H1 (cell line): Measurements from ENCODE around the gene ATG7. TPM values are rescaled to one million over a fixed set of nuclear protein-coding genes. Genes with fewer than 3 reads are reported as not detected.
A peak's percentile ranks its signal among the peaks of the same experiment; 100 is the strongest.

Experiments
- CTCF ChIA-PET: fragments of 300-600 bp; sonication (Branson Sonifier 250); formaldehyde crosslinking; loops from one replicate; lab custom pipeline; 2021; ENCODE audit not compliant: partially characterized antibody; lab: Charles Lee
- POLR2A ChIA-PET: fragments of 300-600 bp; sonication (Branson Sonifier 250); formaldehyde crosslinking; loops from one replicate; lab custom pipeline; 2021; ENCODE audit warnings: inconsistent platforms; ENCODE audit not compliant: partially characterized antibody; lab: Charles Lee
- DNase-seq, 2 experiments: peaks; one replicate each; pipeline versions ENCODE4 v3.0.0 to v3.0.0-alpha.2; 2010 to 2022; ENCODE audit warnings: low spot score in 2 of 2, low read depth in 1 of 2, mixed read lengths in 1 of 2
- FAIRE-seq: peaks from 2 replicates; lab custom pipeline; 2011; peaks lifted over from hg19 to GRCh38; lab: Jason Lieb, UNC
- H2AFZ ChIP-seq: 2 replicates; pipeline ENCODE4 v1.8.1; 2012; ENCODE audit warnings: low read length, inconsistent platforms
- H2AK5ac ChIP-seq: 2 replicates; pipeline ENCODE4 v1.6.1; 2013; ENCODE audit warnings: low read depth, low read length
- H2BK120ac ChIP-seq: replicated peaks from 2 replicates; pipeline ENCODE3; 2013; ENCODE audit warnings: low read depth, low read length, inconsistent platforms
- H2BK12ac ChIP-seq: 2 replicates; pipeline ENCODE4 v1.6.1; 2013; ENCODE audit warnings: low read depth, low read length
- H2BK15ac ChIP-seq: 2 replicates; pipeline ENCODE4 v1.6.1; 2013; ENCODE audit warnings: low read length
- H2BK20ac ChIP-seq: 2 replicates; pipeline ENCODE4 v1.6.1; 2013; ENCODE audit warnings: low read length
- H2BK5ac ChIP-seq: 2 replicates; pipeline ENCODE4 v1.6.1; 2013; ENCODE audit warnings: low read depth, low read length
- H3K14ac ChIP-seq: 2 replicates; pipeline ENCODE4 v1.6.1; 2013; ENCODE audit warnings: inconsistent platforms; ENCODE audit not compliant: insufficient read length
- H3K18ac ChIP-seq: 2 replicates; pipeline ENCODE4 v1.6.1; 2013; ENCODE audit warnings: low read length; ENCODE audit errors: extremely low read depth
- H3K23ac ChIP-seq: 2 replicates; pipeline ENCODE4 v1.6.1; 2013; ENCODE audit warnings: inconsistent platforms; ENCODE audit not compliant: insufficient read length
- H3K23me2 ChIP-seq: 2 replicates; pipeline ENCODE4 v1.6.1; 2013; ENCODE audit warnings: low read depth, low read length
- H3K27ac ChIP-seq: 2 replicates; pipeline ENCODE4 v1.6.1; 2011; ENCODE audit warnings: low read depth, low read length, inconsistent platforms
- H3K27me3 ChIP-seq, 4 experiments: replicated peaks in 1 of 4; 1 replicate in 1 of 4; 2 replicates in 3 of 4; pipeline versions ENCODE4 v1.6.1 to v1.8.1; 2011 to 2013; ENCODE audit warnings: low read length in 3 of 4, mild to moderate bottlenecking in 3 of 4, inconsistent platforms in 2 of 4, mixed read lengths in 2 of 4, moderate library complexity in 1 of 4; ENCODE audit not compliant: control insufficient read depth in 3 of 4, insufficient read depth in 3 of 4; ENCODE audit errors: extremely low read depth in 1 of 4
- H3K36me3 ChIP-seq, 4 experiments: 2 replicates each; pipeline versions ENCODE4 v1.6.1 to v1.8.1; 2011 to 2013; ENCODE audit warnings: mild to moderate bottlenecking in 4 of 4, low read length in 3 of 4, moderate library complexity in 2 of 4, control low read depth in 1 of 4, inconsistent platforms in 1 of 4; ENCODE audit not compliant: insufficient read depth in 4 of 4, control insufficient read depth in 2 of 4
- H3K4ac ChIP-seq: replicated peaks from 2 replicates; pipeline ENCODE3; 2013; ENCODE audit warnings: low read length, low read depth, mixed read lengths, inconsistent platforms; ENCODE audit not compliant: insufficient read length
- H3K4me1 ChIP-seq, 4 experiments: replicated peaks in 1 of 4; 1 replicate in 1 of 4; 2 replicates in 3 of 4; pipeline versions ENCODE4 v1.6.1 to v1.8.1; 2011 to 2013; ENCODE audit warnings: low read length in 3 of 4, inconsistent platforms in 2 of 4, mixed read lengths in 1 of 4; ENCODE audit not compliant: insufficient read depth in 4 of 4, control insufficient read depth in 3 of 4
- H3K4me2 ChIP-seq, 2 experiments: 2 replicates each; pipeline versions ENCODE4 v1.6.1 to v1.8.1; 2011 to 2013; ENCODE audit warnings: low read depth in 2 of 2, low read length in 2 of 2, control low read depth in 1 of 2, inconsistent platforms in 1 of 2, mild to moderate bottlenecking in 1 of 2; ENCODE audit not compliant: insufficient read depth in 1 of 2
- H3K4me3 ChIP-seq, 4 experiments: fragments of 200-600, 300-600 bp in 1 of 4; sonication (generic), shearing (Covaris generic), sonication (Bioruptor Twin) in 1 of 4; 2 replicates each; pipeline versions ENCODE4 v1.5.1 to v1.8.1; 2011 to 2016; ENCODE audit warnings: low read length in 4 of 4, low read depth in 3 of 4, control low read depth in 2 of 4, inconsistent platforms in 2 of 4, mild to moderate bottlenecking in 2 of 4, mixed read lengths in 1 of 4, moderate library complexity in 1 of 4; ENCODE audit not compliant: insufficient read depth in 2 of 4; ENCODE audit errors: extremely low read depth in 1 of 4
- H3K56ac ChIP-seq: replicated peaks from 2 replicates; pipeline ENCODE3; 2013; ENCODE audit warnings: low read depth, mild to moderate bottlenecking, mixed read lengths, low read length, inconsistent platforms; ENCODE audit not compliant: insufficient read length
- H3K79me1 ChIP-seq: 2 replicates; pipeline ENCODE4 v1.6.1; 2013; ENCODE audit warnings: low read depth, low read length, control low read depth
- H3K79me2 ChIP-seq, 2 experiments: 2 replicates each; pipeline versions ENCODE4 v1.6.1 to v1.8.1; 2012 to 2013; ENCODE audit warnings: low read length in 2 of 2, mild to moderate bottlenecking in 2 of 2, inconsistent platforms in 1 of 2; ENCODE audit not compliant: insufficient read depth in 2 of 2, control insufficient read depth in 1 of 2
- H3K9ac ChIP-seq, 4 experiments: replicated peaks in 1 of 4; 1 replicate in 1 of 4; 2 replicates in 3 of 4; pipeline versions ENCODE4 v1.6.1 to v1.8.1; 2011 to 2013; ENCODE audit warnings: low read depth in 3 of 4, low read length in 3 of 4, control low read depth in 2 of 4, mild to moderate bottlenecking in 2 of 4, moderate library complexity in 2 of 4, inconsistent platforms in 1 of 4; ENCODE audit errors: extremely low read depth in 1 of 4
- H3K9me3 ChIP-seq, 2 experiments: 2 replicates each; pipeline versions ENCODE4 v1.6.1 to v1.8.1; 2012 to 2013; ENCODE audit warnings: mild to moderate bottlenecking in 2 of 2, moderate library complexity in 2 of 2, control low read depth in 1 of 2, inconsistent platforms in 1 of 2, low read depth in 1 of 2, low read length in 1 of 2, mixed read lengths in 1 of 2; ENCODE audit not compliant: insufficient read depth in 2 of 2
- H4K20me1 ChIP-seq, 2 experiments: replicated peaks in 1 of 2; 2 replicates each; pipeline versions ENCODE3 to v1.8.1; 2011 to 2013; ENCODE audit warnings: inconsistent platforms in 2 of 2, low read length in 2 of 2, mild to moderate bottlenecking in 1 of 2; ENCODE audit not compliant: insufficient read depth in 2 of 2, control insufficient read depth in 1 of 2
- H4K5ac ChIP-seq: 2 replicates; pipeline ENCODE4 v1.6.1; 2013; ENCODE audit warnings: low read length, low read depth, mixed read lengths, inconsistent platforms; ENCODE audit not compliant: insufficient read length
- H4K8ac ChIP-seq: 2 replicates; pipeline ENCODE4 v1.8.0; 2013; ENCODE audit warnings: mild to moderate bottlenecking, moderate library complexity, low read length, inconsistent platforms; ENCODE audit not compliant: insufficient read depth; ENCODE audit errors: extremely low read depth
- H4K91ac ChIP-seq: replicated peaks from 2 replicates; pipeline ENCODE3; 2013; ENCODE audit warnings: low read length, mixed read lengths, inconsistent platforms; ENCODE audit not compliant: insufficient read length
- HDAC2 ChIP-seq, 2 experiments: fragments of 300-600 bp in 1 of 2; sonication (generic) in 1 of 2; IDR thresholded peaks; 2 replicates each; pipeline ENCODE4 v1.6.1; 2011 to 2012; ENCODE audit warnings: low read depth in 2 of 2, low read length in 2 of 2, mild to moderate bottlenecking in 2 of 2, moderate library complexity in 2 of 2, borderline replicate concordance in 1 of 2, inconsistent platforms in 1 of 2
- TAF1 ChIP-seq: IDR thresholded peaks from 2 replicates; pipeline ENCODE4 v1.6.1; 2011; ENCODE audit warnings: mild to moderate bottlenecking, low read depth, low read length
- WGBS, 2 experiments: shearing (Covaris generic) in 1 of 2; methylation state at CpG; one replicate each; pipeline versions ENCODE4 v1.1.6 to v1.1.7; 2013 to 2015; ENCODE audit warnings: low lambda C conversion rate in 2 of 2, mixed read lengths in 2 of 2, inconsistent platforms in 1 of 2, low coverage in 1 of 2, missing lambda C conversion rate in 1 of 2; ENCODE audit not compliant: insufficient replicate concordance in 2 of 2, insufficient coverage in 1 of 2, insufficient read length in 1 of 2; ENCODE audit errors: extremely low coverage in 1 of 2, missing lambda C conversion rate in 1 of 2; 5-methylcytosine and 5-hydroxymethylcytosine counted together
- polyA plus RNA-seq, 7 experiments: library from polyadenylated mRNA; depleted of rRNA in 3 of 7; stranded (reverse) in 5 of 7; unstranded in 2 of 7; fragments of >200 nt in 5 of 7; fragments of 200-250 nt in 2 of 7; gene quantifications; 1 replicate in 5 of 7; 2 replicates in 1 of 7; 4 replicates in 1 of 7; pipeline versions ENCODE4 v1.2.1 to v1.2.3, GENCODE V29; 2011 to 2013; ENCODE audit warnings: missing spikeins in 2 of 7, mixed read lengths in 2 of 7
- total RNA-seq: library from RNA; stranded (reverse); fragmentation: NEBNext Ultra II Directional; extraction: Animal tissue kit (Norgen Biotek cat#: 25700); gene quantifications from 2 replicates; pipeline ENCODE4 v1.2.1, GENCODE V29; 2021

Gene ATG7
- total and polyA plus RNA-seq, 2 of the 8 experiments (the other 6 are each of a cell fraction or from before 2014, with no cell fraction given), result 15.0 to 19.1 TPM

GRCh38 chr3:11510001-11510340 is 237.8 kb downstream of the ATG7 start:
- Histone ChIP-seq H3K23me2 (no peaks in the 10 kb centered on the region), H2BK12ac (no peak overlapping the region), H3K56ac (no peak overlapping the region), H4K8ac (no peak overlapping the region), H3K9ac (no peak overlapping the region), H3K27ac (no peak overlapping the region), H2BK5ac (no peak overlapping the region), H2AFZ (no peak overlapping the region), H3K4me1 (peaks cover 2 to 14% (median 5%) of the 10 kb centered on the region in 4 experiments; a peak in 6 of 7 replicates), H3K4me3 (no peak overlapping the region), H2AK5ac (no peak overlapping the region), H3K27me3 (no peaks in the 10 kb centered on the region), H3K23ac (no peak overlapping the region), H3K36me3 (no peaks in the 10 kb centered on the region), H3K18ac (no peak overlapping the region), H3K14ac (no peak overlapping the region), H2BK20ac (no peak overlapping the region), H2BK120ac (no peak overlapping the region), H4K91ac (no peak overlapping the region), H3K4me2 (peak overlapping the region; percentile 6 to 48; a peak in 2 of 4 replicates), H4K20me1 (no peaks in the 10 kb centered on the region), H3K4ac (no peak overlapping the region), H3K79me1 (no peaks in the 10 kb centered on the region), H2BK15ac (no peak overlapping the region), H4K5ac (no peak overlapping the region), H3K79me2 (no peaks in the 10 kb centered on the region), H3K9me3 (peaks cover 4% of the 10 kb centered on the region in 2 experiments; a peak in 1 of 4 replicates)
- FAIRE-seq, result no peak
- TF ChIP-seq HDAC2 (IDR thresholded peaks at IDR 0.05; ENCODE audit: borderline replicate concordance in 1 of 2, low read depth in 2 of 2, low read length in 2 of 2) (no peak), TAF1 (no peak)
- CTCF ChIA-PET, result interaction anchor here (0.7 to 1.4 kb wide), 2 partner anchors 10 to 29 kb away, joined by 3 to 5 read pairs; no protein-coding TSS in a partner anchor
- POLR2A ChIA-PET, result interaction anchor here (0.7 kb wide), 1 partner anchor 468 kb away, joined by 3 read pairs; no protein-coding TSS in a partner anchor
- peak in 1 of 2 experiments; percentile 43 for DNase-seq
- WGBS, 2 experiments, result 50% methylated on average over 5 of the region's 5 CpGs; no CpG with 5 or more reads in 1 of the 2 experiments
